ENCODE results near the gene SLA2. TPM values are rescaled to one million over a fixed set of nuclear protein-coding genes. Genes with fewer than 3 reads are reported as not detected.
"Not testable (repeated sequence)": the region's sequence is repeated elsewhere in the genome, so short reads cannot be mapped to it uniquely, and the experiment has no call there.

The SLA2 gene
- total RNA-seq, 1 experiment from 2014 or later: not detected

DNA sequence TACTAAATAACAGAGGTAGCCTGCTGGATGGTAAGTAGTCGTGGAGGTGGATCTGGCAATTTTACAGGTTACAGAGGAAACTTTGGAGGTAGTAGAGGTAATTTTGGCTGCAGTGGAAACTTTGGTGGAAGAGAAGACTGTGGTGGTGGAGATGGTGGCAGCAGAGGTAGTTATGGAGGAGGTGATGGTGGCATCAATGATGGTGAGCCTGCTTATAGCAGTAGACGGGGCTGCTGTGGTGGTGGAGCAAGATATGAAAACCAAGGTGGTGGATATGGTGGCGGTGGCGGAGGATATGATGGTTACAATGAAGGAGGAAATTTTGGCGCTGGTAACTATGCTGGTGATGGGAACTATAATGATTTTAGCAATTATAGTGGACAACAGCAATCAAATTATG lies 25.1 kb downstream of the SLA2 start:
- DNase-seq: no peak
- no TSS peak for BruUV-seq (replicated peaks)
- TF ChIP-seq CTCF (IDR thresholded peaks at IDR 0.05; ENCODE audit: unreplicated experiment): no peak
- Mint-ChIP-seq H3K27me3 (ENCODE audit: unreplicated experiment) (no peaks in the 10 kb centered on the region), H3K27ac (ENCODE audit: unreplicated experiment) (no peak overlapping the region), H3K9me3 (ENCODE audit: low read depth, unreplicated experiment) (no peaks in the 10 kb centered on the region), H3K4me1 (ENCODE audit: low read depth, unreplicated experiment) (peaks cover 18% of the 10 kb centered on the region), H3K4me3 (ENCODE audit: low read depth, unreplicated experiment) (no peak overlapping the region), H3K36me3 (ENCODE audit: insufficient read depth, unreplicated experiment) (no peaks in the 10 kb centered on the region)
- intact Hi-C loops (cut with micrococcal nuclease; ENCODE audit: unreplicated experiment): no loop called here
- CTCF ChIA-PET: no interaction called here

DNA sequence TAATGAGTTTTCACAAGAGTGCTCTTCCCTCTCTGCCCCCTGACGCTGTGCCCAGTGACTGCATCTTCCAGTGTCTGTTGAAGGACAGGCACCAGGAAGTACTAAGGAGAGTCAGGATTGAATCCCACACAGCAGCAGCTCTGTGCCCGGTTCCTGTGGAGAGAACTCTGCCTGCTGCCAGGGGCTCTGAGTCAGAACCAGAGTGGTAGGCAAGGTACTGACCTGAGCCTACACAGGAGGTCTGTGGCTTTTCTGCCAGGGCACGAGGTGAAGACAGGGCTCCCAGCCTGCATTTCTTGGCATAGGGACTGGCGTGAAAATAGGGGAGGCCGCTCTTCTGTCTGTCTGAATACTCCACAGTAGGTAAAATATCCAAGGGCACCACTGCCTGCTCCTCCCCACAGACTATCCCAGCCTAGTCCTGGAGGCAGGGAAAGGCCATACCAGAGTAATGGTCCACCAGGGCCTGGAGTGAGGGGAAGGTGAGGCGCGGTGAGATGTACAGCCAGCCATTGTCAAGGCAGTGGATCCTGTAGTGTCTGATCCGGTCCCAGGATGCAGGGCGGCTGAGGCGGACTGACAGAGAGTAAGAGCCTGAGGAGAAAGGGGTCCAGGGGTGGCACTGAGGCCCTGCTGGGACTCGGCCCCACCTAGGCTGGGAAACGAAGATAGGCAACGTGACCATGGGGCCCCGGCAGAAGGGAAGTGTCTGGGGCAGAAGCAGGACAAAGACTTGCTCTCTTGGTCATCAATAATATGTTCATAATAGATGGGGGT lies 31.0 kb downstream of the SLA2 start:
- no peak for TF ChIP-seq CTCF (IDR thresholded peaks at IDR 0.05; ENCODE audit: unreplicated experiment)
- H3K4me1 Mint-ChIP-seq (ENCODE audit: low read depth, unreplicated experiment): peaks cover 22% of the 10 kb centered on the region
- intact Hi-C loops (cut with micrococcal nuclease; ENCODE audit: unreplicated experiment): loop anchor here (5.0 kb wide), 1 partner anchor 272 kb away; no protein-coding TSS in a partner anchor
- no peaks in the 10 kb centered on the region for H3K27me3 Mint-ChIP-seq (ENCODE audit: unreplicated experiment)
- no peak overlapping the region for H3K4me3 Mint-ChIP-seq (ENCODE audit: low read depth, unreplicated experiment)
- no TSS peak for BruUV-seq (replicated peaks)
- CTCF ChIA-PET: interaction anchor here (1.0 kb wide), 1 partner anchor 8 kb away, joined by 5 read pairs; no protein-coding TSS in a partner anchor
- DNase-seq: no peak
- H3K9me3 Mint-ChIP-seq (ENCODE audit: low read depth, unreplicated experiment): no peaks in the 10 kb centered on the region
- H3K27ac Mint-ChIP-seq (ENCODE audit: unreplicated experiment): peak overlapping the region; percentile 15
- peaks cover 47% of the 10 kb centered on the region for H3K36me3 Mint-ChIP-seq (ENCODE audit: insufficient read depth, unreplicated experiment)

DNA sequence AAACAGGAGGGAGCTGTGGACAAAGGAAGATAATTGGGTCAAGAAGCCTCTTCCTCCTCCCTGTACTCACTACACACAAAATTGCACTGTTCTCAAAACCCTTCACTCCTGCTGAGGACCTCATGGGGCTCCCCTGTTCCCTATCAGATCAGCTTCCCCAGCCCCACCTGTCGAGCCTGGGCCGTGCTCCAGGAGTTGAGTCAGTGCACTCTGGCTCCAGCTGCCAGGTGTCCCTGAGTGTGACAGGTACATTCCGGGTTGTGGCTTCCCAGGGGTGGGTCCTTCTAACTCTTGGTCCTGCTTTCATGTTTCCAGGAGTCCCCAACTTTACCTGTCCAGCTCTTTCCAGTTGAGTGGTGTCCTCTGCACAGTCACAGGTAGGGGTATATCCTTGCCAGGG lies 32.0 kb downstream of the SLA2 start:
- H3K27me3 Mint-ChIP-seq (ENCODE audit: unreplicated experiment): no peaks in the 10 kb centered on the region
- peaks cover 57% of the 10 kb centered on the region for H3K36me3 Mint-ChIP-seq (ENCODE audit: insufficient read depth, unreplicated experiment)
- no TSS peak for BruUV-seq (replicated peaks)
- TF ChIP-seq CTCF (IDR thresholded peaks at IDR 0.05; ENCODE audit: unreplicated experiment): no peak
- intact Hi-C loops (cut with micrococcal nuclease; ENCODE audit: unreplicated experiment): loop anchor here (5.0 kb wide), 1 partner anchor 273 kb away; no protein-coding TSS in a partner anchor
- CTCF ChIA-PET: interaction anchor here (1.0 to 1.1 kb wide), 2 partner anchors 8 to 9 kb away, joined by 4 to 5 read pairs; partner anchors contain the start of gene RAB5IF
- peaks cover 22% of the 10 kb centered on the region for H3K4me1 Mint-ChIP-seq (ENCODE audit: low read depth, unreplicated experiment)
- no peak overlapping the region for H3K4me3 Mint-ChIP-seq (ENCODE audit: low read depth, unreplicated experiment)
- peak; percentile 33 for DNase-seq
- no peaks in the 10 kb centered on the region for H3K9me3 Mint-ChIP-seq (ENCODE audit: low read depth, unreplicated experiment)
- H3K27ac Mint-ChIP-seq (ENCODE audit: unreplicated experiment): no peak overlapping the region

GRCh38 chr20:36611625-36612024 lies 34.4 kb downstream of the SLA2 start:
- no peaks in the 10 kb centered on the region for H3K9me3 Mint-ChIP-seq (ENCODE audit: low read depth, unreplicated experiment)
- H3K36me3 Mint-ChIP-seq (ENCODE audit: insufficient read depth, unreplicated experiment): peaks cover 80% of the 10 kb centered on the region
- CTCF ChIA-PET: interaction anchor here (0.8 to 1.7 kb wide), 4 partner anchors 8 to 308 kb away, joined by 3 to 5 read pairs (median 4); no protein-coding TSS in a partner anchor
- TF ChIP-seq CTCF (IDR thresholded peaks at IDR 0.05; ENCODE audit: unreplicated experiment): no peak
- H3K27ac Mint-ChIP-seq (ENCODE audit: unreplicated experiment): no peak overlapping the region
- no peak overlapping the region for H3K4me3 Mint-ChIP-seq (ENCODE audit: low read depth, unreplicated experiment)
- H3K4me1 Mint-ChIP-seq (ENCODE audit: low read depth, unreplicated experiment): peaks cover 45% of the 10 kb centered on the region
- H3K27me3 Mint-ChIP-seq (ENCODE audit: unreplicated experiment): no peaks in the 10 kb centered on the region
- DNase-seq: no peak
- no TSS peak for BruUV-seq (replicated peaks)
- intact Hi-C loops (cut with micrococcal nuclease; ENCODE audit: unreplicated experiment): loop anchor here (1.0 to 5.0 kb wide), 2 partner anchors 143 to 276 kb away; no protein-coding TSS in a partner anchor

DNA sequence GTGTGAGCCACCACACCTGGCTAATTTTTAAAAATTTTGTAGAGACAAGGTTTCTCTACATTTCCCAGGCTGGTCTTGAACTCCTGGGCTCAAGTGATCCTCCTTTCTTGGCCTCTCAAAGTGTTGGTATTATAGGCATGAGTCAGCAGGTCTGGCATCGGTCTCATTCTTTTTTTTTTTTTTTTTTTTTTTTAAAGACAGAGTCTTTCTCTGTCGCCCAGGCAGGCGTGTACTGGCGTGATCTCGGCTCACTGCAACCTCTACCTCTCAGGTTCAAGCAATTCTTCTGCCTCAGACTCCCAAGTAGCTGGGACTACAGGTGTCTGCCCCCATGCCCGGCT lies 37.6 kb downstream of the SLA2 start:
- CTCF ChIA-PET: interaction anchor here (0.7 kb wide), 1 partner anchor 110 kb away, joined by 3 read pairs; no protein-coding TSS in a partner anchor
- Mint-ChIP-seq H3K36me3 (ENCODE audit: insufficient read depth, unreplicated experiment) (peaks cover 91% of the 10 kb centered on the region), H3K4me1 (ENCODE audit: low read depth, unreplicated experiment) (peaks cover 45% of the 10 kb centered on the region), H3K4me3 (ENCODE audit: low read depth, unreplicated experiment) (peak overlapping the region; percentile 99)
- not testable (repeated sequence) for H3K27ac Mint-ChIP-seq (ENCODE audit: unreplicated experiment); H3K9me3 Mint-ChIP-seq (ENCODE audit: low read depth, unreplicated experiment); BruUV-seq (replicated peaks); DNase-seq; H3K27me3 Mint-ChIP-seq (ENCODE audit: unreplicated experiment)
- intact Hi-C loops (cut with micrococcal nuclease; ENCODE audit: unreplicated experiment): loop anchor here (5.0 kb wide), 1 partner anchor 51 kb away; no protein-coding TSS in a partner anchor

Measured in Calu3 (cell line).